GM19324 (cell line): ENCODE measurements around the gene XXYLT1.
A peak's percentile ranks its signal among the peaks of the same experiment; 100 is the strongest.

Experiments used
- ATAC-seq: cut with Tn5 transposase; IDR thresholded peaks from one replicate; pipeline ENCODE4 v1.9.1; 2021; ENCODE audit warnings: mild to moderate bottlenecking, moderate library complexity; ENCODE audit not compliant: unreplicated experiment, low FRiP score

The XXYLT1 gene

GRCh38 chr3:195210266-195210973, 60.5 kb downstream of the XXYLT1 start:
- no peak for ATAC-seq

DNA sequence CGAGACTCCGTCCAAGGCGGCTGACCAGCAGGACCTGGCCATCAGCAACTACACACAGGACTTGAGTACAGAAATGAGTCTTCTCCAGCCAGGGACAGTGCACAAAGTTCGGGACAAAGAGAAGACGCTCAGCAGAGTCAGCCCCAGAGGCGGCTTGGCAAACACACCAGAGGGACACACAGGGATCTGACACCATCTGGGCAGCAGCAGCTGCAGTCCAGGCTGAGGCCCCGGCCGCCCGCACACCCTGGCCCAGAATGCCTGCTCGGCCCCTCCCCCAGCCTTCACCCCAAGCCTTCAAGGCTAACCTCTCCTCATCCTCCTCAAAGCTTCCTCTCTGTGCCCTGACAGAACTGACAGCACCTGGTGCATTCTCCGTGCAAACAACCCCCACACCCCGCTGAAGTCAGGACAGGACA, 61.1 kb downstream of the XXYLT1 start:
- no peak for ATAC-seq

- ATAC-seq, result no peak
These were observed 61.7 kb downstream of the XXYLT1 start for GRCh38 chr3:195209083-195209846.

DNA sequence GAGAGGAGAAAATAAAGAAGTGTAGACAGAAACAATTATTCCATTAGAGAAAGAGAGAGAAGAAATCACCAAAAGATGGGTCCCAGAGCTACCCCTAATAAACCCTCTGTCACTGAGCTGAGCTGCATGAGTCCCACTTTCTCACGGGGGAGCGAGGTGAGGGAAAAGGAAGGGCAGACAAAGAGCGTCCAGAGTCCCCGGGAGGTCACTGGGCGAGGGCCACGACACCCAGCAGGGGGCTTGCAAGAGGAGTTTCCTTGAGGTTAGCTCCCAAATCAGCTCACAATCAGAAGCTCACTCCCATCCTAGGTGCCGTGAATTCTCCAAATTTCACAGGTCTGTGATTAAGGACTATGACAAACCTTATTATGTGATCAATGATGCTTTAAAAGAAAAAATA, 62.3 kb downstream of the XXYLT1 start:
- ATAC-seq, result no peak

- ATAC-seq, result peak; percentile 89
These were observed 62.8 kb downstream of the XXYLT1 start for GRCh38 chr3:195208183-195208582.

GRCh38 chr3:195207731-195208130, 63.2 kb downstream of the XXYLT1 start:
- peak; percentile 36 for ATAC-seq

GRCh38 chr3:195207056-195207455, 63.9 kb downstream of the XXYLT1 start:
- no peak for ATAC-seq

- ATAC-seq, result no peak
These were observed 66.4 kb downstream of the XXYLT1 start for GRCh38 chr3:195204360-195205163.

- ATAC-seq, result no peak
These were observed 67.4 kb downstream of the XXYLT1 start for GRCh38 chr3:195203606-195204005.

GRCh38 chr3:195201295-195201694, 69.7 kb downstream of the XXYLT1 start:
- ATAC-seq, result no peak

GRCh38 chr3:195200010-195200822, 70.7 kb downstream of the XXYLT1 start:
- ATAC-seq, result no peak

GRCh38 chr3:195198426-195199346, 72.3 kb downstream of the XXYLT1 start:
- no peak for ATAC-seq

GRCh38 chr3:195197765-195198425, 73.1 kb downstream of the XXYLT1 start:
- no peak for ATAC-seq

DNA sequence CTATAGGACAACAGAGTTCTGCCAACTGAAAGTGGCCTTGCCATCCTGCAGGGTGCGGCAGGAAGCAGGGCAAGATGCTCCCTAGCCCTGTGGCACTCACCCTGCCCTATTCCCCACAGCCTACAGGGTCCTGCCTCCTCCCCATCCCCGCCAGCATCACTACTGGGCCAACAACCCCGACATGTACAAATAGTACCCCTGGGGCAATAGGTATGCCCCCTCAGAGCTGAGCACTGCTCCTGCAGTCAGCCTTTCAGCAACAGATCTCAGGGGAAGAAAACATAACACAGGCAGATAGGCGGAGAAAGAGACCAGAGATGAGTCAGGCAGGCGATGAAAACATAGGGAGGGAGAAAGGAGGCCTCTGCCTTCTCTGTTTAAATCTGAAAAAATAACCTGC, 74.7 kb downstream of the XXYLT1 start:
- no peak for ATAC-seq

DNA sequence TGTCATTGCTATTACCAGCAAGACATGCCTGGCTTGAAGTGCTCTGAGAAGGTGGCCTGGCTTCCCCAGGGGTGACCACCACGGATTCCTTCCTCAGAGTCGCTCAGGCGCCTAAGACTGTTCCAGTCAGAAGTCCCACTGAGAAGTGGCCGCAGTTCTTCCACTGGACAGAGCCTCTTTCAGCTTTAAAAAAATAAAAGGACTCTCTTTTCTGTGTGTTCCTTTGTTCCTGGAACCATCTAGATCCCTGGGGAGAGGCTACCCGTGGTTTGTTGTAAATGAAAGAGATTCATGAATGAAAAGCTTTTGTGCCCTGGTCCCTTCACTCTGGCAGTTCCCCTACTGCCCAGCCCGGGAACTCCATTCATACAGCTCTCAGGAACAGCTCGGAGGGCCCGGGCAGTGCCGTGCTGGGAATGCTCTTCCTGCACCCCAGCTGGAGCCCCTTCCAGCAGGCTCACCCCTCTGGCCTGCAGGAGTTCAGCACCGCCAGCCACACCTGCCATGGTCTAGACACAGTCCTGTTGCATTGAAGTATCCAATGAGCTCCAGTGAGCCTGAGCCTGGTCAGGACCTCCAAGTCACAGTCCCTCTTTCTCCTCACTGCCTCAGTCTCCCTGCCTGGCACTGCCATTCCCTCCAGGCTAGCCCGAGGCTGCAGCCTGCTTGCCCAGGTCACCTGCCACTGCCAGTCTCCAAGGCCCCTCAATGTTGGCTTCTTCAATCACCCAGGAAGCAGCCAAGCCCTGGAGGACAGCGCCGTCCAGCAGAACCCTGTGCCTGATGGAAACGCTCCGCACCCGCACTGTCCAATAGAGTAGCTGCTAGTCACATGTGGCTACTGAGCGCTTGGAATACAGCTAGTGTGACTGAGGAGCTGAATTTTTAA, 75.4 kb downstream of the XXYLT1 start:
- no peak for ATAC-seq

GRCh38 chr3:195194559-195195206, 76.3 kb downstream of the XXYLT1 start:
- ATAC-seq, result no peak

DNA sequence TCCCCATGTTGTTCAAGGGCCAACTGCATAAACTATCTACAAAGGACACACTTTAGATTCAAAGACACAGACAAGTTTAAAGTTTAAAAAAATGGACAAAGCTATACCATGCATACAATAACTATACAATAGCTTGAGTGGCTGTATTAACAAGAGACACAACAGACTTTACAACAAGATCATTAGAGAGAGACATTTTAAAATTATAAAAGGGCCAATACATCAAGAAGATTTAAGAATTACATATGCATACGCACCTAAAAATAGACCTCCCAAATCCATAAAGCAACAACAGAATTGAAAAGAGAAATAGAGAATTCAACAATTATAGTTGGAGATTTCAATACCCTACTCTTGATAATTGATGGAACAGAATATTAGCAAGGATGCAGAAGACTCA, 79.4 kb downstream of the XXYLT1 start:
- no peak for ATAC-seq
